Measurements from ENCODE around the gene ESYT2.

The ESYT2 gene

GRCh38 chr7:158772916-158773315 is 56.4 kb downstream of the ESYT2 start:
- Histone ChIP-seq H3K27ac (ENCODE audit: low read length) (no peak overlapping the region), H3K4me1 (ENCODE audit: control insufficient read depth, low read depth, low read length) (no peaks in the 10 kb centered on the region), H3K9ac (ENCODE audit: low read length) (no peak overlapping the region), H3K36me3 (ENCODE audit: control insufficient read depth, low read depth, low read length) (no peaks in the 10 kb centered on the region), H3K9me3 (ENCODE audit: control insufficient read depth, low read depth, low read length) (no peaks in the 10 kb centered on the region), H3K27me3 (ENCODE audit: control insufficient read depth, insufficient read depth, low read length) (no peaks in the 10 kb centered on the region), H3K4me3 (ENCODE audit: low read length) (no peak overlapping the region)

DNA sequence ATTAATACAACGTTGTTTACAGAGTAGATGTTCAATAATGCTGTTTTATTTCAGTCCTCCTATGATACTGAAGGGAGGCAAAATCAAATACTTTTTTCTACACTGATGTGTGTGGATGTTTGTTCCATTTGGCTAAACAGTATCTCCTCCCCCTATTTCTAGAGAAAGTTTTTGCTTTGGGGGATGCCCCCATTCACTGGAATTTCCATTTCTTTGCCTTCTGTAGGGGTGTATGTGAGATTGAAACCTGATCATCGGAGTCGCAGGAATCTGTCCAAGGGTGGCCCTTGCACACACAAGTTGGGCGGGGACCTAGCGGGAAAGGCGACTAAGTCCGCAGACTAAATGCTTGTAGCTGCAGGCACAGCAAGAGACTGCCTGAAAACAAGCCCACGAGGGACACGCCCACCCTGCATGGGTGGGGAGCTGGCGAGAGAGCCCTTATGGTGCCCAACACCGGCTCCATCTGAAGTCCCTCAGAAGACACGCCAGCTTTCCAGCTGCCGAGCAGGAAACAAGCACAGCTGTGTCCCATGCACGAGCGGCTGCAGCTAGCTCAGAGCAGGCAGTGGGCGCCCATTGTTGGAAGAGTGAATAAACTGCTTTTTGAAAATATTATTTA is 58.0 kb downstream of the ESYT2 start:
- H3K36me3 ChIP-seq (ENCODE audit: control insufficient read depth, low read depth, low read length), result no peaks in the 10 kb centered on the region

GRCh38 chr7:158767707-158768106 is 61.6 kb downstream of the ESYT2 start:
- Histone ChIP-seq H3K4me1 (ENCODE audit: control insufficient read depth, low read depth, low read length) (no peaks in the 10 kb centered on the region), H3K9me3 (ENCODE audit: control insufficient read depth, low read depth, low read length) (no peaks in the 10 kb centered on the region), H3K27ac (ENCODE audit: low read length) (no peak overlapping the region), H3K4me3 (ENCODE audit: low read length) (no peak overlapping the region), H3K27me3 (ENCODE audit: control insufficient read depth, insufficient read depth, low read length) (no peaks in the 10 kb centered on the region), H3K9ac (ENCODE audit: low read length) (no peak overlapping the region), H3K36me3 (ENCODE audit: control insufficient read depth, low read depth, low read length) (peaks cover 5% of the 10 kb centered on the region)

More for the DNA sequence above, 58.0 kb downstream of the ESYT2 start:
- no peaks in the 10 kb centered on the region for H3K27me3 ChIP-seq (ENCODE audit: control insufficient read depth, insufficient read depth, low read length)
- no peak overlapping the region for H3K27ac ChIP-seq (ENCODE audit: low read length)
- H3K4me3 ChIP-seq (ENCODE audit: low read length), result no peak overlapping the region
- no peaks in the 10 kb centered on the region for H3K9me3 ChIP-seq (ENCODE audit: control insufficient read depth, low read depth, low read length)
- no peaks in the 10 kb centered on the region for H3K4me1 ChIP-seq (ENCODE audit: control insufficient read depth, low read depth, low read length)
- H3K9ac ChIP-seq (ENCODE audit: low read length), result no peak overlapping the region

DNA sequence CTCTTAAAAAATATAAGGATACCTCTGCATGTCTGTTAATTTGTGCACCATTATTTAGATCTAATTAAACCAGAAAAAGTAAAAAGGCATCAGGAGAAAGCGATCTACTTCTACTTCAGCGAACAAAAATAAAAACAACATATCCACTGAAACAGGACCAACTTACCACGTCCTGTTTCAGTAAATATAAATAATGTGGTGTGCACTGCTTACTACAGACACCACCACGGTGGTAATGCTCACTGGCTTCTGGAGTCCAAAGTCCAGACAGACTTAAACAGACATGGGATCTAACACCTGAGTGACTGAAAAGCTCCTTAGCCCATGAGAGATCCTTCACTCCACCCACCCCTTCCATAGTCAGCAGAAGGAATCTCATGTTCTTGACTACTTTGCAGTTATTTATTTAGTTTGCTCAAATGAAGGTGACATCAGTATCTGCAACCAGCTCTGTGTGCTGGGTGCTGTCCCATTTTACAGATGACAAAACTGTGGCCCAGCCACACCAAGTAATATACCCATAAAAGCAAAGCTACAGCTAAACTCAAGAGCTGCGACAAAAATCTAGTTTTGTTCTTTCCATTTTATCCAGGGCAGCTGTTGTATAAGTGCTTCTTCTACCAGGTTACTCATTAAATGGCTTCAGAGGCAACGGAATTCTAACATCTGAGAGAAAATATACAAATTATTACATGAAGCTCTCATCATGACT is 62.6 kb downstream of the ESYT2 start:
- Histone ChIP-seq H3K27me3 (ENCODE audit: control insufficient read depth, insufficient read depth, low read length) (no peaks in the 10 kb centered on the region), H3K36me3 (ENCODE audit: control insufficient read depth, low read depth, low read length) (peaks cover 5% of the 10 kb centered on the region), H3K9ac (ENCODE audit: low read length) (no peak overlapping the region), H3K9me3 (ENCODE audit: control insufficient read depth, low read depth, low read length) (no peaks in the 10 kb centered on the region), H3K4me1 (ENCODE audit: control insufficient read depth, low read depth, low read length) (no peaks in the 10 kb centered on the region), H3K4me3 (ENCODE audit: low read length) (no peak overlapping the region), H3K27ac (ENCODE audit: low read length) (no peak overlapping the region)

GRCh38 chr7:158765020-158765419 is 64.3 kb downstream of the ESYT2 start:
- H3K27me3 ChIP-seq (ENCODE audit: control insufficient read depth, insufficient read depth, low read length), result no peaks in the 10 kb centered on the region
- no peak overlapping the region for H3K9ac ChIP-seq (ENCODE audit: low read length)
- H3K36me3 ChIP-seq (ENCODE audit: control insufficient read depth, low read depth, low read length), result peaks cover 5% of the 10 kb centered on the region
- no peaks in the 10 kb centered on the region for H3K4me1 ChIP-seq (ENCODE audit: control insufficient read depth, low read depth, low read length)
- H3K27ac ChIP-seq (ENCODE audit: low read length), result no peak overlapping the region
- no peak overlapping the region for H3K4me3 ChIP-seq (ENCODE audit: low read length)
- H3K9me3 ChIP-seq (ENCODE audit: control insufficient read depth, low read depth, low read length), result no peaks in the 10 kb centered on the region

DNA sequence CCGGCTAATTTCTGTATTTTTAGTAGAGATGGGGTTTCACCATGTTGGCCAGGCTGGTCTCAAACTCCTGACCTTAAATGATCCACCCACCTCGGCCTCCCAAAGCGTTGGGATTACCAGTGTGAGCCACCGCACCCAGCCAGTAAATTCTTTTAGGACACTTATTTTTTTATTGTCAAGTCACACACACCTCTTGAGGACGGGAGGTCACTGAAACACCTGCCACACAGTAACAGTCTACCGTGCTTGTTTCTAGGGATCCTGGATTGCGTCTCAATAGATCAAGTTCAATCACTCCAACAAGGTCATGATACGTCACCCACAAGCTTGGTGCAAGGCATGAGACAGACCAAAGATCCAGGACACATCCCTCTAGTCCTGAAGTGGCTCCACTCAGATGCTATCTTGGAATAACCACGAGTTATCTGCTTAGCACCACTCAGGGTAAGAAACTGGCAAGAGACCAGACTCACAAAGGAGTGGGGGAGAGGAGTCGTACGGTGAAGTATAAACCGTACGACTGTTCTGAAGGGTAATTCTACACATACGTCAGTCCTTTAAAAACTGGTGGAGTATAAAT is 65.8 kb downstream of the ESYT2 start:
- Histone ChIP-seq H3K27ac (ENCODE audit: low read length) (no peak overlapping the region), H3K9me3 (ENCODE audit: control insufficient read depth, low read depth, low read length) (no peaks in the 10 kb centered on the region), H3K9ac (ENCODE audit: low read length) (no peak overlapping the region), H3K4me3 (ENCODE audit: low read length) (no peak overlapping the region), H3K27me3 (ENCODE audit: control insufficient read depth, insufficient read depth, low read length) (no peaks in the 10 kb centered on the region), H3K36me3 (ENCODE audit: control insufficient read depth, low read depth, low read length) (peaks cover 14% of the 10 kb centered on the region), H3K4me1 (ENCODE audit: control insufficient read depth, low read depth, low read length) (no peaks in the 10 kb centered on the region)

GRCh38 chr7:158761945-158762344 is 67.4 kb downstream of the ESYT2 start:
- no peaks in the 10 kb centered on the region for H3K4me1 ChIP-seq (ENCODE audit: control insufficient read depth, low read depth, low read length)
- no peaks in the 10 kb centered on the region for H3K9me3 ChIP-seq (ENCODE audit: control insufficient read depth, low read depth, low read length)
- H3K36me3 ChIP-seq (ENCODE audit: control insufficient read depth, low read depth, low read length), result peaks cover 19% of the 10 kb centered on the region
- no peak overlapping the region for H3K4me3 ChIP-seq (ENCODE audit: low read length)
- no peaks in the 10 kb centered on the region for H3K27me3 ChIP-seq (ENCODE audit: control insufficient read depth, insufficient read depth, low read length)
- no peak overlapping the region for H3K27ac ChIP-seq (ENCODE audit: low read length)
- no peak overlapping the region for H3K9ac ChIP-seq (ENCODE audit: low read length)

GRCh38 chr7:158760936-158761335 is 68.4 kb downstream of the ESYT2 start:
- Histone ChIP-seq H3K4me3 (ENCODE audit: low read length) (no peak overlapping the region), H3K27ac (ENCODE audit: low read length) (no peak overlapping the region), H3K9me3 (ENCODE audit: control insufficient read depth, low read depth, low read length) (no peaks in the 10 kb centered on the region), H3K9ac (ENCODE audit: low read length) (no peak overlapping the region), H3K4me1 (ENCODE audit: control insufficient read depth, low read depth, low read length) (no peaks in the 10 kb centered on the region), H3K36me3 (ENCODE audit: control insufficient read depth, low read depth, low read length) (peaks cover 19% of the 10 kb centered on the region), H3K27me3 (ENCODE audit: control insufficient read depth, insufficient read depth, low read length) (no peaks in the 10 kb centered on the region)

DNA sequence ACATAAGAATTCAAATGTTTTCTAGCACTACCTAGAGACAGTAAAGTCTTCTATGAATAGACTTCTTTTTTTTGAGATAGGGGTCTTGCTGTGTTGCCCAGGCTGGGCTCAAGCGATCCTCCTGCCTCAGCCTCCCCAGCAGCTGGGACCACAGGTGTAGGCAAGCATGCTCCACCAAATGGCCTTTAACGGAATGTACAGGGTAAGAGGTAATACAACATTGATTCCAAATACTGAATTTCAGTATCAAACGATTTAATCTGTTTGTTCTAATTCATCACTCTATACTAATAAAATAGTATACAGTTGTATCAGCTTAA is 68.9 kb downstream of the ESYT2 start:
- Histone ChIP-seq H3K4me1 (ENCODE audit: control insufficient read depth, low read depth, low read length) (no peaks in the 10 kb centered on the region), H3K9ac (ENCODE audit: low read length) (no peak overlapping the region), H3K36me3 (ENCODE audit: control insufficient read depth, low read depth, low read length) (peaks cover 19% of the 10 kb centered on the region), H3K9me3 (ENCODE audit: control insufficient read depth, low read depth, low read length) (no peaks in the 10 kb centered on the region), H3K27ac (ENCODE audit: low read length) (no peak overlapping the region), H3K27me3 (ENCODE audit: control insufficient read depth, insufficient read depth, low read length) (no peaks in the 10 kb centered on the region), H3K4me3 (ENCODE audit: low read length) (no peak overlapping the region)

GRCh38 chr7:158759749-158760444 is 69.4 kb downstream of the ESYT2 start:
- no peak overlapping the region for H3K27ac ChIP-seq (ENCODE audit: low read length)
- H3K27me3 ChIP-seq (ENCODE audit: control insufficient read depth, insufficient read depth, low read length), result no peaks in the 10 kb centered on the region
- no peaks in the 10 kb centered on the region for H3K9me3 ChIP-seq (ENCODE audit: control insufficient read depth, low read depth, low read length)
- H3K4me3 ChIP-seq (ENCODE audit: low read length), result no peak overlapping the region
- H3K9ac ChIP-seq (ENCODE audit: low read length), result no peak overlapping the region
- peaks cover 23% of the 10 kb centered on the region for H3K36me3 ChIP-seq (ENCODE audit: control insufficient read depth, low read depth, low read length)
- no peaks in the 10 kb centered on the region for H3K4me1 ChIP-seq (ENCODE audit: control insufficient read depth, low read depth, low read length)

DNA sequence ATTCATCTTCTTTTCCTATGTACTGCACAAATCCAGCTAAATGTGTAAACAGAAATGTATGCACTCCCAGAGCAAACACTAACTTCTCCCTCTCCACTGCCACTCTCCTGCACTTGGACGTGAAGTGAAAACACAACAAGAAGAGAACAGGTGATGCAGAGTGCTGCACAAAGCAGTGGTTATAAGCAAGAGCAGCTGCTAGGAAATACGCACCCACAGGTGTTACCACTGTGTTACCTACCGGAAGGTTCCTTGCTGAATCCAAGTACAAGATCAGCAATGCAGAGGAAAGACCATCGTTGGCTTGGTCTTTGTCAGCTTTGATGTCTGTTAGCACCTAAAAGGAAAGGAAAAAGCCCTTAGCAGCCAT is 70.1 kb downstream of the ESYT2 start:
- no peaks in the 10 kb centered on the region for H3K27me3 ChIP-seq (ENCODE audit: control insufficient read depth, insufficient read depth, low read length)
- no peak overlapping the region for H3K9ac ChIP-seq (ENCODE audit: low read length)
- no peak overlapping the region for H3K4me3 ChIP-seq (ENCODE audit: low read length)
- H3K27ac ChIP-seq (ENCODE audit: low read length), result no peak overlapping the region
- no peaks in the 10 kb centered on the region for H3K4me1 ChIP-seq (ENCODE audit: control insufficient read depth, low read depth, low read length)
- peaks cover 21% of the 10 kb centered on the region for H3K36me3 ChIP-seq (ENCODE audit: control insufficient read depth, low read depth, low read length)
- H3K9me3 ChIP-seq (ENCODE audit: control insufficient read depth, low read depth, low read length), result no peaks in the 10 kb centered on the region
